Kidney epithelial cell (primary cell): ENCODE results near the gene SLC35D3. TPM values are rescaled to one million over a fixed set of nuclear protein-coding genes. Genes with fewer than 3 reads are reported as not detected.

Source experiments
- DNase-seq: peaks from one replicate; pipeline ENCODE4 v3.0.0-alpha.2; 2010; ENCODE audit warnings: low read depth
- H3K27me3 ChIP-seq: 2 replicates; pipeline ENCODE4 v1.6.0; 2011; ENCODE audit warnings: low read length; ENCODE audit not compliant: control insufficient read depth, insufficient read depth
- H3K36me3 ChIP-seq: 2 replicates; pipeline ENCODE4 v1.5.1; 2011; ENCODE audit warnings: low read length; ENCODE audit not compliant: control insufficient read depth, insufficient read depth
- H3K4me3 ChIP-seq: 2 replicates; pipeline ENCODE4 v1.5.1; 2011; ENCODE audit warnings: low read depth, mild to moderate bottlenecking, control low read depth, low read length
- CTCF ChIP-seq: IDR thresholded peaks from 2 replicates; pipeline ENCODE4 v1.5.1; 2011; ENCODE audit warnings: mild to moderate bottlenecking, moderate library complexity, low read length, control low read depth, inconsistent platforms; ENCODE audit not compliant: insufficient read depth, poor library complexity, severe bottlenecking
- total RNA-seq: library from RNA; depleted of rRNA; stranded (reverse); fragments of >200 nt; gene quantifications from 2 replicates; pipeline ENCODE4 v1.2.3, GENCODE V29; 2015

SLC35D3 gene
- total RNA-seq, 1 donor from 2014 or later: not detected

GRCh38 chr6:136920671-136921380, 1.3 kb upstream of the SLC35D3 start:
- no peak for TF ChIP-seq CTCF
- Histone ChIP-seq H3K27me3 (peaks cover 42% of the 10 kb centered on the region), H3K36me3 (no peaks in the 10 kb centered on the region), H3K4me3 (peak overlapping the region; percentile 28)
- no peak for DNase-seq

- no peak for TF ChIP-seq CTCF
- DNase-seq: no peak
- Histone ChIP-seq H3K27me3 (peaks cover 42% of the 10 kb centered on the region), H3K36me3 (no peaks in the 10 kb centered on the region), H3K4me3 (peak overlapping the region; percentile 28)
Observed at GRCh38 chr6:136921381-136921935, 643 bp upstream of the SLC35D3 start.

- no peak for DNase-seq
- TF ChIP-seq CTCF: no peak
- Histone ChIP-seq H3K27me3 (peaks cover 42% of the 10 kb centered on the region), H3K4me3 (peak overlapping the region; percentile 28), H3K36me3 (no peaks in the 10 kb centered on the region)
Observed at GRCh38 chr6:136922685-136923006, 545 bp downstream of the SLC35D3 start.

- Histone ChIP-seq H3K36me3 (no peaks in the 10 kb centered on the region), H3K27me3 (peaks cover 42% of the 10 kb centered on the region), H3K4me3 (no peak overlapping the region)
- DNase-seq: no peak
- no peak for TF ChIP-seq CTCF
Observed at GRCh38 chr6:136923116-136923953, 1.2 kb downstream of the SLC35D3 start.

- Histone ChIP-seq H3K27me3 (peaks cover 42% of the 10 kb centered on the region), H3K36me3 (no peaks in the 10 kb centered on the region), H3K4me3 (no peak overlapping the region)
- DNase-seq: no peak
- TF ChIP-seq CTCF: no peak
Observed at GRCh38 chr6:136923954-136924673, 2.0 kb downstream of the SLC35D3 start.
